Vagina (tissue), 2 donors: ENCODE measurements around the gene WIZ. TPM values are rescaled to one million over a fixed set of nuclear protein-coding genes. Genes with fewer than 3 reads are reported as not detected.
"Not testable (repeated sequence)": the region's sequence is repeated elsewhere in the genome, so short reads cannot be mapped to it uniquely, and the experiment has no call there.

ENCODE experiments used
- DNase-seq, 2 donors: peaks; one replicate each; pipeline ENCODE4 v3.0.0-alpha.2; 2017; ENCODE audit errors: extremely low spot score in 2 of 2
- H3K27ac ChIP-seq: fragments of 200-600 bp; sonication (generic); one replicate; pipeline ENCODE4 v1.5.1; 2019
- H3K27me3 ChIP-seq: fragments of 200-600 bp; sonication (generic); one replicate; pipeline ENCODE4 v1.5.1; 2019
- H3K36me3 ChIP-seq, 2 donors: fragments of 200-600 bp; sonication (generic); one replicate each; pipeline ENCODE4 v1.5.1; 2017 to 2019
- H3K4me1 ChIP-seq: fragments of 200-600 bp; sonication (generic); one replicate; pipeline ENCODE4 v1.5.1; 2019
- H3K4me3 ChIP-seq, 2 donors: fragments of 200-600 bp; sonication (generic); 1 replicate in 1 of 2; 2 replicates in 1 of 2; pipeline ENCODE4 v1.5.1; 2016 to 2019
- H3K9me3 ChIP-seq: fragments of 200-600 bp; sonication (generic); one replicate; pipeline ENCODE4 v1.5.1; 2019
- CTCF ChIP-seq, 3 experiments: fragments of 450-650 bp in 2 of 3; fragments of 200-600 bp in 1 of 3; sonication (generic) in 1 of 3; IDR thresholded peaks; one replicate each; pipeline ENCODE4 v1.5.1; 2017 to 2019; ENCODE audit warnings: antibody characterized with exemption in 3 of 3, mild to moderate bottlenecking in 2 of 3, moderate library complexity in 2 of 3
- POLR2A ChIP-seq, 2 donors: fragments of 450-650 bp; IDR thresholded peaks; one replicate each; pipeline ENCODE4 v1.6.1; 2017; ENCODE audit warnings: antibody characterized with exemption in 2 of 2, mild to moderate bottlenecking in 2 of 2, moderate library complexity in 2 of 2
- POLR2AphosphoS5 ChIP-seq, 2 donors: sonication (generic); formaldehyde crosslinking; IDR thresholded peaks; one replicate each; pipeline ENCODE4 v1.9.0; 2017; ENCODE audit warnings: antibody characterized with exemption in 2 of 2, mild to moderate bottlenecking in 2 of 2, low read depth in 1 of 2; ENCODE audit not compliant: insufficient read depth in 1 of 2
- intact Hi-C: fragments of 100-400 bp; cut with DNase I; formaldehyde crosslinking; loops from one replicate; pipeline ENCODE4 v1.15.1; 2023
- total RNA-seq: library from RNA; depleted of rRNA; stranded (reverse); fragments of >200 nt; gene quantifications from one replicate; pipeline ENCODE4 v1.2.3, GENCODE V29; 2016

Gene WIZ
- total RNA-seq, 1 donor from 2014 or later, result 44.4 TPM

- Histone ChIP-seq H3K27me3 (no peaks in the 10 kb centered on the region), H3K9me3 (no peaks in the 10 kb centered on the region), H3K27ac (peak overlapping the region; percentile 27), H3K36me3 (no peaks in the 10 kb centered on the region), H3K4me1 (peaks cover 7% of the 10 kb centered on the region), H3K4me3 (no peak overlapping the region)
- TF ChIP-seq CTCF (IDR thresholded peaks at IDR 0.05) (no peak), POLR2A (IDR thresholded peaks at IDR 0.05) (no peak), POLR2AphosphoS5 (IDR thresholded peaks at IDR 0.05; ENCODE audit: insufficient read depth in 1 of 2, low read depth in 1 of 2) (peak in 1 of 2 donors; percentile 42)
- intact Hi-C loops, result no loop called here
- DNase-seq, result no peak
Observed at GRCh38 chr19:15488489-15489226, 38.9 kb upstream of the WIZ start.

GRCh38 chr19:15487038-15487437 lies 37.3 kb upstream of the WIZ start:
- intact Hi-C loops, result no loop called here
- no peak overlapping the region for H3K4me3 ChIP-seq

GRCh38 chr19:15485768-15486167 lies 36.0 kb upstream of the WIZ start:
- H3K27ac ChIP-seq, H3K9me3 ChIP-seq, intact Hi-C loops, H3K36me3 ChIP-seq, H3K4me1 ChIP-seq, H3K4me3 ChIP-seq, DNase-seq, H3K27me3 ChIP-seq: not testable (repeated sequence)

More at GRCh38 chr19:15487038-15487437, 37.3 kb upstream of the WIZ start:
- Histone ChIP-seq H3K36me3 (no peaks in the 10 kb centered on the region), H3K4me1 (peaks cover 7% of the 10 kb centered on the region), H3K27ac (no peak overlapping the region), H3K27me3 (no peaks in the 10 kb centered on the region), H3K9me3 (no peaks in the 10 kb centered on the region)
- DNase-seq, result no peak
- no peak for TF ChIP-seq CTCF (IDR thresholded peaks at IDR 0.05)
- TF ChIP-seq POLR2AphosphoS5 (IDR thresholded peaks at IDR 0.05; ENCODE audit: insufficient read depth in 1 of 2, low read depth in 1 of 2), result no peak
- TF ChIP-seq POLR2A (IDR thresholded peaks at IDR 0.05), result no peak

GRCh38 chr19:15480996-15481395 lies 31.2 kb upstream of the WIZ start:
- H3K36me3 ChIP-seq, DNase-seq, intact Hi-C loops: not testable (repeated sequence)

GRCh38 chr19:15479391-15480345 lies 29.9 kb upstream of the WIZ start, which contains the start of gene PGLYRP2:
PGLYRP2 (minus strand) TSS chr19:15479501; CDS start chr19:15479371, 130 bp downstream.
- no peaks in the 10 kb centered on the region for H3K36me3 ChIP-seq
- intact Hi-C loops, result no loop called here
- no peak for TF ChIP-seq POLR2AphosphoS5 (IDR thresholded peaks at IDR 0.05; ENCODE audit: insufficient read depth in 1 of 2, low read depth in 1 of 2)
- peak in 2 of 3 experiments; percentile 22 to 28 for TF ChIP-seq CTCF (IDR thresholded peaks at IDR 0.05)
- TF ChIP-seq POLR2A (IDR thresholded peaks at IDR 0.05), result no peak
- no peak within 1 kb of the TSS for H3K27ac ChIP-seq
- no peaks in the 10 kb centered on the region for H3K9me3 ChIP-seq
- no peaks in the 10 kb centered on the region for H3K4me1 ChIP-seq
- no peaks in the 10 kb centered on the region for H3K27me3 ChIP-seq
- no peak within 1 kb of the TSS for H3K4me3 ChIP-seq
- no peak for DNase-seq

More at GRCh38 chr19:15480996-15481395, 31.2 kb upstream of the WIZ start:
- H3K9me3 ChIP-seq, H3K27ac ChIP-seq, H3K27me3 ChIP-seq, H3K4me1 ChIP-seq, H3K4me3 ChIP-seq: not testable (repeated sequence)
